Esophagus muscularis mucosa (tissue), 4 donors: ENCODE data around the gene ZNF334. TPM values are rescaled to one million over a fixed set of nuclear protein-coding genes. Genes with fewer than 3 reads are reported as not detected.
A peak's percentile ranks its signal among the peaks of the same experiment; 100 is the strongest.

Experiments used
- DNase-seq: peaks from one replicate; pipeline ENCODE4 v3.0.0-alpha.2; 2017; ENCODE audit errors: extremely low spot score
- H3K27ac ChIP-seq, 4 donors: fragments of 200-600 bp; sonication (generic); replicated peaks in 1 of 4; 1 replicate in 3 of 4; 2 replicates in 1 of 4; pipeline ENCODE4 v1.5.1; 2016 to 2019; ENCODE audit warnings: mild to moderate bottlenecking in 1 of 4
- H3K27me3 ChIP-seq, 4 donors: fragments of 200-600 bp; sonication (generic); one replicate each; pipeline versions ENCODE4 v1.5.1 to v1.6.0; 2016 to 2019
- H3K36me3 ChIP-seq, 4 donors: fragments of 200-600 bp; sonication (generic); one replicate each; pipeline ENCODE4 v1.5.1; 2016 to 2019
- H3K4me1 ChIP-seq, 4 donors: fragments of 200-600 bp; sonication (generic); one replicate each; pipeline ENCODE4 v1.5.1; 2016 to 2019
- H3K4me3 ChIP-seq, 4 donors: fragments of 200-600 bp; sonication (generic); 1 replicate in 2 of 4; 2 replicates in 2 of 4; pipeline ENCODE4 v1.5.1; 2016 to 2019; ENCODE audit warnings: mild to moderate bottlenecking in 4 of 4, moderate library complexity in 1 of 4
- H3K9me3 ChIP-seq, 4 donors: fragments of 200-600 bp; sonication (generic); 1 replicate in 3 of 4; 2 replicates in 1 of 4; pipeline ENCODE4 v1.5.1; 2016 to 2019
- EP300 ChIP-seq: sonication (generic); formaldehyde crosslinking; IDR thresholded peaks from one replicate; pipeline ENCODE4 v1.6.1; 2017; ENCODE audit warnings: antibody characterized with exemption
- POLR2A ChIP-seq: fragments of 450-650 bp; IDR thresholded peaks from one replicate; pipeline ENCODE4 v1.6.1; 2017; ENCODE audit warnings: antibody characterized with exemption, moderate library complexity, mild to moderate bottlenecking, low read depth
- POLR2AphosphoS5 ChIP-seq, 2 donors: sonication (generic); formaldehyde crosslinking; IDR thresholded peaks; one replicate each; pipeline ENCODE4 v1.6.1; 2017; ENCODE audit warnings: antibody characterized with exemption in 2 of 2
- WGBS: methylation state at CpG from one replicate; pipeline ENCODE4 v1.1.5; 2018; 5-methylcytosine and 5-hydroxymethylcytosine counted together
- intact Hi-C: fragments of 100-400 bp; cut with DNase I; formaldehyde crosslinking; loops from one replicate; pipeline ENCODE4 v1.15.1; 2023
- total RNA-seq, 4 donors: library from RNA; depleted of rRNA; stranded (reverse); fragments of >200 nt; gene quantifications; one replicate each; pipeline versions ENCODE4 v1.1.0 to v1.2.1, GENCODE V29; 2016
- TF ChIP-seq, protein P1 (sequence below), 3 experiments: fragments of 200-600 bp in 2 of 3; fragments of 450-650 bp in 1 of 3; sonication (generic) in 2 of 3; IDR thresholded peaks; one replicate each; pipeline ENCODE4 v1.5.1; 2017 to 2019; ENCODE audit warnings: antibody characterized with exemption in 3 of 3, mild to moderate bottlenecking in 2 of 3, moderate library complexity in 1 of 3

ZNF334 gene
- total RNA-seq, 4 donors from 2014 or later: 0.50 to 2.5 (median 0.95) TPM

DNA sequence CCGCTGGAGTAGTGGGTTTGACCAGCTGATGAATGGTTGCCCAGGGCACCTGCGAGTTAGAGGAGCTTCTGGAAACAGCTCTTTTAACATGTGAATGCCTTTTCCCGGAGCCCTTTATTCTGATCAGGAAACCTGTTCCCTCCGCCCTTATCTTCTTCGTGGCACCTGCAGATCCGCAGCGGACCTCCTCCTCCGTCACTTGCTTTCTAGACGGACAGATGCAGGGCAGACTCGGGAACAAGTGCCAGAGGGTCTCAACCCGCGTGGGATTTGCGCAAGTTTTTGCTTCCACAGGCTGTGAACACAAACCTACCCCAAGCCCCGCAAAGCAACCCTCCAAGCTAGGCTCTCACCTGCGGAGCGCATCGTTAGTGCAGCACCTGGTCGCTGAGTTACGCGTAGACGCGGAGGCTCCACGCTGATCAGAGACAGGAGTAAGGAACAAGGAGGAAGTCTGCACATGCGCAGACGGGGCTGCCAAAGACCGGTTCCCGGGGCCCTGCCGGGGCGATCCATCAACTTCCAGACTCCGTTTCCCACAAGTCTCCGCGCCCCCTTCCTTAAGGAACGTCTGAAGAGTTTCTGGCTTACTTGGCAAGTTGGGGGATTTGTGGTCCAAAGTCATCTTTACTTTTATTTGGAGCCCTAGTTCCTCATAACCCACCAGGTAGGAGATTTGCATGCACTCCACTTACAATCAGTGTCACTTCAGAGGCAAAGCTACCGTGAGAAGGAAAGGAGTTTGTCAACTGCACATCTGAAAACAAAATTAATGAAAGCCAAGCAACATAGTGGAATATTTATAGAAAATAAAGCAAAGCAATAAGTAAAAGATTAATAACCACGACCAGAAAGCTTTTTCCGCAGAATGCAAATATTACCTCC is 54.3 kb downstream of the ZNF334 start:
- intact Hi-C loops: no loop called here
- Histone ChIP-seq H3K4me1 (peaks cover 0 to 9% (median 6%) of the 10 kb centered on the region in 4 donors), H3K27me3 (peaks cover 0 to 27% (median 4%) of the 10 kb centered on the region in 4 donors), H3K9me3 (peaks cover 0 to 10% (median 8%) of the 10 kb centered on the region in 4 donors), H3K36me3 (no peaks in the 10 kb centered on the region), H3K4me3 (peak overlapping the region; percentile 19 to 44 (median 30)), H3K27ac (no peak overlapping the region)
- 12% methylated on average over 17 of the region's 36 CpGs for WGBS
- TF ChIP-seq EP300 (no peak), POLR2AphosphoS5 (IDR thresholded peaks at IDR 0.05) (no peak), POLR2A (no peak)
- TF ChIP-seq, protein P1, sequence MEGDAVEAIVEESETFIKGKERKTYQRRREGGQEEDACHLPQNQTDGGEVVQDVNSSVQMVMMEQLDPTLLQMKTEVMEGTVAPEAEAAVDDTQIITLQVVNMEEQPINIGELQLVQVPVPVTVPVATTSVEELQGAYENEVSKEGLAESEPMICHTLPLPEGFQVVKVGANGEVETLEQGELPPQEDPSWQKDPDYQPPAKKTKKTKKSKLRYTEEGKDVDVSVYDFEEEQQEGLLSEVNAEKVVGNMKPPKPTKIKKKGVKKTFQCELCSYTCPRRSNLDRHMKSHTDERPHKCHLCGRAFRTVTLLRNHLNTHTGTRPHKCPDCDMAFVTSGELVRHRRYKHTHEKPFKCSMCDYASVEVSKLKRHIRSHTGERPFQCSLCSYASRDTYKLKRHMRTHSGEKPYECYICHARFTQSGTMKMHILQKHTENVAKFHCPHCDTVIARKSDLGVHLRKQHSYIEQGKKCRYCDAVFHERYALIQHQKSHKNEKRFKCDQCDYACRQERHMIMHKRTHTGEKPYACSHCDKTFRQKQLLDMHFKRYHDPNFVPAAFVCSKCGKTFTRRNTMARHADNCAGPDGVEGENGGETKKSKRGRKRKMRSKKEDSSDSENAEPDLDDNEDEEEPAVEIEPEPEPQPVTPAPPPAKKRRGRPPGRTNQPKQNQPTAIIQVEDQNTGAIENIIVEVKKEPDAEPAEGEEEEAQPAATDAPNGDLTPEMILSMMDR (IDR thresholded peaks at IDR 0.05): no peak
- no peak for DNase-seq

GRCh38 chr20:46456255-46457028 is 56.9 kb downstream of the ZNF334 start:
- intact Hi-C loops: no loop called here

GRCh38 chr20:46455729-46456128 is 57.6 kb downstream of the ZNF334 start:
- H3K36me3 ChIP-seq: no peaks in the 10 kb centered on the region
- intact Hi-C loops: no loop called here
- H3K27ac ChIP-seq: no peak overlapping the region
- H3K4me1 ChIP-seq: peaks cover 0 to 9% (median 6%) of the 10 kb centered on the region in 4 donors
- TF ChIP-seq EP300 (no peak), POLR2A (no peak), POLR2AphosphoS5 (IDR thresholded peaks at IDR 0.05) (no peak)
- TF ChIP-seq, protein P1 (IDR thresholded peaks at IDR 0.05): no peak
- peaks cover 0 to 35% (median 4%) of the 10 kb centered on the region in 4 donors for H3K27me3 ChIP-seq
- H3K9me3 ChIP-seq: peaks cover 0 to 10% (median 8%) of the 10 kb centered on the region in 4 donors
- no peak overlapping the region for H3K4me3 ChIP-seq
- WGBS: 83% methylated on average over 2 of the region's 2 CpGs
- DNase-seq: no peak

More at GRCh38 chr20:46456255-46457028, 56.9 kb downstream of the ZNF334 start:
- TF ChIP-seq EP300: no peak
- no peak for TF ChIP-seq POLR2A
- TF ChIP-seq, protein P1 (IDR thresholded peaks at IDR 0.05): no peak
- no peak for TF ChIP-seq POLR2AphosphoS5 (IDR thresholded peaks at IDR 0.05)
- Histone ChIP-seq H3K36me3 (no peaks in the 10 kb centered on the region), H3K4me1 (peaks cover 0 to 9% (median 6%) of the 10 kb centered on the region in 4 donors), H3K9me3 (peaks cover 0 to 10% (median 8%) of the 10 kb centered on the region in 4 donors), H3K27me3 (peaks cover 0 to 28% (median 4%) of the 10 kb centered on the region in 4 donors), H3K27ac (no peak overlapping the region), H3K4me3 (no peak overlapping the region)
- 95% methylated on average over 5 of the region's 5 CpGs for WGBS
- no peak for DNase-seq

Other genes starting within 250 kb of the ZNF334 start
- gene CDH22, start 205.1 kb downstream of the ZNF334 start, total RNA-seq: under 1 TPM in 3 of 4 donors, not detected in 1; 0.17 to 0.69 (median 0.42) TPM
- 10 to 100 TPM; 35.3 to 61.4 (median 51.8) TPM for gene ELMO2, start 106.9 kb downstream of the ZNF334 start, total RNA-seq
- gene OCSTAMP, start 37.1 kb upstream of the ZNF334 start, total RNA-seq: not detected
- under 1 TPM; 0.42 to 0.66 (median 0.61) TPM for gene SLC13A3, start 137.9 kb upstream of the ZNF334 start, total RNA-seq
- 10 to 100 TPM; 19.9 to 22.2 (median 21.0) TPM for gene TP53RK, start 175.9 kb upstream of the ZNF334 start, total RNA-seq
- gene SLC2A10, start 196.1 kb upstream of the ZNF334 start, total RNA-seq: 10 to 100 TPM in 3 of 4 donors, 1 to 10 TPM in 1; 9.6 to 27.0 (median 15.3) TPM